GM19025 (cell line): ENCODE measurements around the gene SLC4A5.

Experiments used
- ATAC-seq: cut with Tn5 transposase; IDR thresholded peaks from one replicate; pipeline ENCODE4 v1.9.1; 2021; ENCODE audit warnings: mild to moderate bottlenecking, low read depth, moderate library complexity; ENCODE audit not compliant: unreplicated experiment

The SLC4A5 gene

GRCh38 chr2:74316627-74317295 lies 26.5 kb downstream of the SLC4A5 start:
- ATAC-seq = no peak

GRCh38 chr2:74314107-74314506 lies 29.1 kb downstream of the SLC4A5 start:
- ATAC-seq = no peak

- ATAC-seq = no peak
Observed at GRCh38 chr2:74313497-74313896, 29.7 kb downstream of the SLC4A5 start.

- ATAC-seq = no peak
Observed at GRCh38 chr2:74312913-74313312, 30.3 kb downstream of the SLC4A5 start.

GRCh38 chr2:74307720-74308119 lies 35.5 kb downstream of the SLC4A5 start:
- ATAC-seq = no peak

GRCh38 chr2:74304332-74305148 lies 38.7 kb downstream of the SLC4A5 start:
- no peak for ATAC-seq

GRCh38 chr2:74302865-74303264 lies 40.4 kb downstream of the SLC4A5 start:
- ATAC-seq = no peak

- no peak for ATAC-seq
Observed at GRCh38 chr2:74301262-74301661, 42.0 kb downstream of the SLC4A5 start.

- no peak for ATAC-seq
Observed at GRCh38 chr2:74300506-74300905, 42.7 kb downstream of the SLC4A5 start.

- ATAC-seq = no peak
Observed at GRCh38 chr2:74297950-74298349, 45.3 kb downstream of the SLC4A5 start.

GRCh38 chr2:74297391-74297790 lies 45.8 kb downstream of the SLC4A5 start:
- ATAC-seq = no peak

- ATAC-seq = no peak
Observed at GRCh38 chr2:74293191-74293991, 49.8 kb downstream of the SLC4A5 start.

- ATAC-seq = no peak
Observed at GRCh38 chr2:74292751-74293150, 50.5 kb downstream of the SLC4A5 start.

GRCh38 chr2:74291886-74292621 lies 51.2 kb downstream of the SLC4A5 start:
- ATAC-seq = no peak

- ATAC-seq = no peak
Observed at GRCh38 chr2:74291218-74291544, 52.0 kb downstream of the SLC4A5 start.

- no peak for ATAC-seq
Observed at GRCh38 chr2:74290466-74291217, 52.6 kb downstream of the SLC4A5 start.

GRCh38 chr2:74290066-74290465 lies 53.1 kb downstream of the SLC4A5 start:
- no peak for ATAC-seq

- no peak for ATAC-seq
Observed at GRCh38 chr2:74286725-74287124, 56.5 kb downstream of the SLC4A5 start.

- no peak for ATAC-seq
Observed at GRCh38 chr2:74281141-74281975, 61.9 kb downstream of the SLC4A5 start.
